GM19025 (cell line): ENCODE results near the gene SUPT6H.

Experiments
- ATAC-seq: cut with Tn5 transposase; IDR thresholded peaks from one replicate; pipeline ENCODE4 v1.9.1; 2021; ENCODE audit warnings: mild to moderate bottlenecking, low read depth, moderate library complexity; ENCODE audit not compliant: unreplicated experiment

Gene SUPT6H

DNA sequence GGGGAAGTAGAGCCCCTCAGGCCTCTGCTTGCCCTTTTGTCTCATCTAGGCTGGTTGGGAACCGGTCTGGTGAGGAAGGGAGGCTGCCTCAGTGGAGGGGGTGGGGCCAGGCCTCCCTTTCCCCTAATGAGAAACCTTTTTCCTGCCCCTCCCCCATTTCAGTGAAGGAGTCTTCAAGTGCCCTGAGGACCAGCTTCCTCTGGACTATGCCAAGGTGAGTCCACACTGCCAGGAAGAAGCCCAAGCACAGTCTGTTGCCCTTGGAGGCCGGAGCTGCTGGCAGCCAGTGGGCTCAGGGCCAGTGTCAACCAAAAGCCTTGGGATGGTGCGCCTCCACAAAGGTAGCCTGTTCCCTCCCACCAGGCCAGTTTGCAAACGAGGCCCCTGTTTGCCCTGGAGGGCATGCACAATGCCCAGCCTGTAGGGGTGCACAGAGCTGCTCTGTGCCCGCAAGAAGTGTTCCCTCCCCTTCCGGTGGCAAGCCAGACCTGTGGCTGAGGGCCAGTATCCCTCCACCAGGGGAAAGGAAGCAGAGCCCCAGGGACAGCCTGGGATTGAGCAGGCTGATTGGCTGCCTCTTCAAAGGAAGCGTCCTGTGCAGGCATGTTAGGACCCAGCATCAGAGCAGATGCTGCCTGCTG is 85.2 kb downstream of the SUPT6H start:
- no peak for ATAC-seq

- ATAC-seq = no peak
These were observed 86.1 kb downstream of the SUPT6H start for GRCh38 chr17:28747801-28748750.

DNA sequence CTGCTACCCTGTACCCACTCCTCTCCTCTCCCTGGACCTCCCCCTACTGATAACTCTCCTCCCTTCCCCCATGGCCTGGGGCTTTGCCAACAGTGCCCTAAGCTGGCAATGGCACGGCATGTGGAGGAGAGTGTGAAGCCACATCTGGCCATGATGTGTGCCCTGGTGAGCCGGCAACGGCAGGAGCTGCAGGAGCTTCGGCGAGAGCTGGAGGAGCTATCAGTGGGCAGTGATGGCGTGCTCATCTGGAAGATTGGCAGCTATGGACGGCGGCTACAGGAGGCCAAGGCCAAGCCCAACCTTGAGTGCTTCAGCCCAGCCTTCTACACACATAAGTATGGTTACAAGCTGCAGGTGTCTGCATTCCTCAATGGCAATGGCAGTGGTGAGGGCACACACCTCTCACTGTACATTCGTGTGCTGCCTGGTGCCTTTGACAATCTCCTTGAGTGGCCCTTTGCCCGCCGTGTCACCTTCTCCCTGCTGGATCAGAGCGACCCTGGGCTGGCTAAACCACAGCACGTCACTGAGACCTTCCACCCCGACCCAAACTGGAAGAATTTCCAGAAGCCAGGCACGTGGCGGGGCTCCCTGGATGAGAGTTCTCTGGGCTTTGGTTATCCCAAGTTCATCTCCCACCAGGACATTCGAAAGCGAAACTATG is 87.0 kb downstream of the SUPT6H start:
- ATAC-seq = no peak

- no peak for ATAC-seq
These were observed 87.6 kb downstream of the SUPT6H start for GRCh38 chr17:28749516-28750177.

- ATAC-seq = peak; percentile 56
These were observed 88.4 kb downstream of the SUPT6H start for GRCh38 chr17:28750178-28751047.

DNA sequence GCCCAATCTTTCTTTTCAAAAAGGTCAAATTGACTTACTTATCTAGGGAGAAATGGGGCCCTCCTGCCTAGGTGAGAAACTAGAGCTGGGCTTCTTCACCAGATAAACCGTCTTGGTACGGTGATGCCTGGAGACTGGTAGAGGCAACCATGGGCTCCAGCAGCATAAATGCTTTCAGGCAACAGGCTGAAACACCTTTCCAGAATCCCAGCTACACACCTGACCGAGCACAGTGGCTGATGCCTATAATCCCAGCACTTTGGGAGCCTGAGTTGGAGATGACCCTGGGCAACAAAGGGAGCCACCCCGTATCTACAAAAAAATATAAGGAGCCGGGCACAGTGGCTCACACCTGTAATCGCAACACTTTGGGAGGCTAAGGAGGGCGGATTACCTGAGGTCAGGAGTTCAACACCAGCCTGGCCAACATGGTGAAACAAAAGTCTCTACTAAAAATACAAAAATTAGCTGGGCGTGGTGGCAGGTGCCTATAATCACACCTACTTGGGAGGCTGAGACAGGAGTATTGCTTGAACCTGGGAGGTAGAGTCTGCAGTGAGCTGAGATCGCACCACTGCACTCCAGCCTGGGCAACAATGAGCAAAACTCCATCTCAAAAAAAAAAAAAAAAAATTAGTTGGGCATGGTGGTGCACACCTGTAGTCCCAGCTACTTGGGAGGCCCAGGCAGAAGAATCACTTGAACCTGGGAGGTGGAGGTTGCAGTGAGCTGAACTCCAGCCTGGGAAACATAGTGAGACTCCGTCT is 89.8 kb downstream of the SUPT6H start:
- ATAC-seq = no peak
